ENCODE measurements around the gene ENOX1.

GRCh38 chr13:43558326-43558725 lies 228.4 kb downstream of the ENOX1 start:
- no peak for TF ChIP-seq CTCF (IDR thresholded peaks at IDR 0.05)
- no peak for TF ChIP-seq ZFX (IDR thresholded peaks at IDR 0.05; ENCODE audit: borderline replicate concordance)
